Measurements from ENCODE around the gene ADD2.

DNA sequence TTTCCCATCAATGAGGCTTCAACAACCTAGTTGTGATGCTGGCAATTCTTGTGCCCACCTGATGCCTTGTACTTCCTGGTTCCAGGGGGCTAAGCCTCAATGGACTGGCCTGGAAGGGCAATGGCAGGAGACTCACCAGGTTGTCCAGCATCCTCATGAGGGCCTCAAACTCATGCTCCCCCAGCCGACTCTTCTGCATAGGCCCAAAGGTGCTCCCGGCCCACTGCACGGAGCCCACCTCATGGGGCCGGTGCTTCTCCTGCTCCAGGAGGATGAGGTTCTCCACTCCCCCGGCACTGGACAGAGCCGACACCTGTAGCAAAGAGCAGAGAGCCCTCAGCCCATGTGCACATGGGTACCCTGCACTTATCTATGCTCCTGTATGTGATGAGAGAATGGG, 84.5 kb downstream of the ADD2 start:
- TF ChIP-seq, protein P1, sequence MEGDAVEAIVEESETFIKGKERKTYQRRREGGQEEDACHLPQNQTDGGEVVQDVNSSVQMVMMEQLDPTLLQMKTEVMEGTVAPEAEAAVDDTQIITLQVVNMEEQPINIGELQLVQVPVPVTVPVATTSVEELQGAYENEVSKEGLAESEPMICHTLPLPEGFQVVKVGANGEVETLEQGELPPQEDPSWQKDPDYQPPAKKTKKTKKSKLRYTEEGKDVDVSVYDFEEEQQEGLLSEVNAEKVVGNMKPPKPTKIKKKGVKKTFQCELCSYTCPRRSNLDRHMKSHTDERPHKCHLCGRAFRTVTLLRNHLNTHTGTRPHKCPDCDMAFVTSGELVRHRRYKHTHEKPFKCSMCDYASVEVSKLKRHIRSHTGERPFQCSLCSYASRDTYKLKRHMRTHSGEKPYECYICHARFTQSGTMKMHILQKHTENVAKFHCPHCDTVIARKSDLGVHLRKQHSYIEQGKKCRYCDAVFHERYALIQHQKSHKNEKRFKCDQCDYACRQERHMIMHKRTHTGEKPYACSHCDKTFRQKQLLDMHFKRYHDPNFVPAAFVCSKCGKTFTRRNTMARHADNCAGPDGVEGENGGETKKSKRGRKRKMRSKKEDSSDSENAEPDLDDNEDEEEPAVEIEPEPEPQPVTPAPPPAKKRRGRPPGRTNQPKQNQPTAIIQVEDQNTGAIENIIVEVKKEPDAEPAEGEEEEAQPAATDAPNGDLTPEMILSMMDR (IDR thresholded peaks at IDR 0.05; ENCODE audit: low read depth, low read length), result no peak
- TF ChIP-seq POLR2A (IDR thresholded peaks at IDR 0.05; ENCODE audit: extremely low read depth, insufficient read length) (no peak), MYC (IDR thresholded peaks at IDR 0.05; ENCODE audit: low read depth, low read length) (no peak)
- TF ChIP-seq, protein P2, sequence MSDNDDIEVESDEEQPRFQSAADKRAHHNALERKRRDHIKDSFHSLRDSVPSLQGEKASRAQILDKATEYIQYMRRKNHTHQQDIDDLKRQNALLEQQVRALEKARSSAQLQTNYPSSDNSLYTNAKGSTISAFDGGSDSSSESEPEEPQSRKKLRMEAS (IDR thresholded peaks at IDR 0.05; ENCODE audit: low read depth, low read length), result no peak

Measured in NB4 (cell line).